ENCODE measurements around the gene PHACTR3.

PHACTR3 gene

GRCh38 chr20:59785986-59786795, 181.9 kb downstream of the PHACTR3 start:
- peak in 1 of 56 donors; percentile 17 for DNase-seq

GRCh38 chr20:59786801-59787537, 182.6 kb downstream of the PHACTR3 start:
- no peak for DNase-seq

DNA sequence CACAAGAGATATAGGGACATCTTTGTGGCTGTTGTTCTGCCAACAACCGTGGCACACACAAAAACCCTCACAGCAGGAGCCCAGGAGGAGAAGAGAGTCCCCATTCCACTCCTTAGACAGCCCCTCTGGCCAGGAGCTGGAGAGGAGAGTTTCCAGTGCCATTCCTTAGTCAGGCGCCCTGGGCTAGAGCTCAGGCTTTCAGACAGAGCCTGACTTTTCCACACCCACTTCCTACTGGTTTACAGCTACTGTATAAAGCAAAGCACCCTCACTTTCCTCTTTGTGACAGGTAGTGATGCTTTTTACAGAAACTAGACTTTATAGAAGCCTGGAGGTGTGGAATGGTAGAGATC, 183.2 kb downstream of the PHACTR3 start:
- DNase-seq, result no peak

- DNase-seq, result no peak
Observed at GRCh38 chr20:59788196-59788735, 183.9 kb downstream of the PHACTR3 start.

DNA sequence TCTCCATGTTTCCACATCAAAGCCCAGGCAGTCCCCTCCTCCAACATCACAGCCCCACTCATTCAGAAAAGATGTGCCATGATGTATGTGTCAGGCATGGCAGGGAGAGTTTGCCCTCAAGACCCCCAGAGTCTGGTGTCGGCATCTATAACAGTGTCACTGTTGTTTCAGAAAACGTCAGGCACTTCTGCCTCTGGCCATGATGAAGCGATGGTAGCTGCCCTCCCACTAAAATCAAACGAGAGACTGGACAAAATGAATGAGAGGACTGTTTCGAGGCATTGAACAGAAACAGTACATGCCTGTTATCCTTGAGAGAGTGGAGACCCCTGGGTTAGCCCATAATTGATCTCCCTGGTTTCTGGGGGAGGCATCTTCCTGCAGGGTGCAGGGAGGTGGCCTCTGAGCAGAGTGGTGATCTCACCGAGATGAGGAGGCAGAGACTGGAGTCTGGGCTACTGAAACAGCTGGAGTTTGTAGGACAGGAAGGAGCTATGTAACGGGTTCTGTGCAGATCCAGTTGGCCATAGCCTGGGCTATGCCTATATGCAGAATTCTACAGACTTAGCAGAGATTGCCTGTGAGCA, 184.6 kb downstream of the PHACTR3 start:
- no peak for DNase-seq

- DNase-seq, result no peak
Observed at GRCh38 chr20:59789686-59790085, 185.3 kb downstream of the PHACTR3 start.

GRCh38 chr20:59790346-59790745, 186.0 kb downstream of the PHACTR3 start:
- no peak for DNase-seq

GRCh38 chr20:59792300-59792699, 188.0 kb downstream of the PHACTR3 start:
- DNase-seq, result no peak

GRCh38 chr20:59794555-59794954, 190.2 kb downstream of the PHACTR3 start:
- DNase-seq, result no peak

DNA sequence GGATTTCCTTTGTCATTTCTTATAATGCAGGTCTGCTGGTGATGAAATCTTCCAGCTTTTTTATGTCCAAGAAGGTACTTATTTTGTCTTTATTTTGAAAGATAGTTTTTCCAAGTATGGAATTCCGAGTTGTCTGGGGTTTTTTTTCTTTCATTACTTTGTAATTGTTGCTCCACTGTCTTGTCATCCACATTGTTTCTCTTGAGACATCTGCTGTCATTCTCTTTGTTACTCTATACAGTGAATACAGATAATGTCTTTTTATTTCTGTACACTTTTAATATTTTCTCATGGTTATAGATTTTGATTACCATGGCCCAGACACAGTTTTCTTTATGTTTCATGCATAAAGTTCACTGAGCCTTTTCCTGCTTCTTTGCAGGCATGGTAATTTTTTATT, 196.0 kb downstream of the PHACTR3 start:
- no peak for DNase-seq

- no peak for DNase-seq
Observed at GRCh38 chr20:59802018-59802417, 197.7 kb downstream of the PHACTR3 start.

DNA sequence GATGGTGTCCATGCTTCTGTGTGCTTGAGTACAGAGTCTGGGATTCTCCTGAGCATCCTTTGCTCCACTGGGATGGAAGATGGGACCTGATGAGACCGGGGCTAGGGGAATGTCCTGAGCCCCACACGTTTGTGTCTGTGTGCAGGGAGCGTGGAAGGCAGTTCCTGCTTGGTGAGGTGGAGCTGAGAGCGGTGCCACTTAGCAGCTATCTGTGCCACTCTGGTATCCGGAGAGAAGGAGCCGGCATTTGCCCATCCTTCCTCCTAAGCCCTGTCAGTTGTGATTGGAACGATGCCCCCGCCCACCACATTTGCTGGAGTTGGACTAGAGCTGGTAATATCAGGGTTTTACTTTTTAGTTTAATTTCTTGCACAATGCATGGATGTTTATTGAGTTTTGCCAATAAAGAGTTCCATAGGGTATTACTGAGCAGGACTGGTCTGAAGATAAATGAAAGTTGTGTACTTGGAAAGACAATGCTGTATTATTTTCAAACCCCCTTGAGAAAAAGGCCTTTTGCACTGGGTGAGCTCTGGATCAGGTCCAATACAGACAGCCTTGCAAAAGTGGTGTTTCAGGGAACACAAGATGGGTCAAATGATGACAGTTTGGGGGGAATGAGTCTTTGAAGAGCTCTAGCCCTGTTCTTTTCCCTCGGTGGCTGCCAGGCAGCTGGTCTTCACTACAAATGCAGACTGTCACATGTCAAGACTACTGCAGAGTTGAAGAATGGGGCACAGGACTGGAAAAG, 198.3 kb downstream of the PHACTR3 start:
- DNase-seq, result peak in 12 of 56 donors; percentile 13 to 41 (median 28)

- DNase-seq, result no peak
Observed at GRCh38 chr20:59804347-59804746, 200.0 kb downstream of the PHACTR3 start.

GRCh38 chr20:59804871-59805665, 200.7 kb downstream of the PHACTR3 start:
- no peak for DNase-seq

DNA sequence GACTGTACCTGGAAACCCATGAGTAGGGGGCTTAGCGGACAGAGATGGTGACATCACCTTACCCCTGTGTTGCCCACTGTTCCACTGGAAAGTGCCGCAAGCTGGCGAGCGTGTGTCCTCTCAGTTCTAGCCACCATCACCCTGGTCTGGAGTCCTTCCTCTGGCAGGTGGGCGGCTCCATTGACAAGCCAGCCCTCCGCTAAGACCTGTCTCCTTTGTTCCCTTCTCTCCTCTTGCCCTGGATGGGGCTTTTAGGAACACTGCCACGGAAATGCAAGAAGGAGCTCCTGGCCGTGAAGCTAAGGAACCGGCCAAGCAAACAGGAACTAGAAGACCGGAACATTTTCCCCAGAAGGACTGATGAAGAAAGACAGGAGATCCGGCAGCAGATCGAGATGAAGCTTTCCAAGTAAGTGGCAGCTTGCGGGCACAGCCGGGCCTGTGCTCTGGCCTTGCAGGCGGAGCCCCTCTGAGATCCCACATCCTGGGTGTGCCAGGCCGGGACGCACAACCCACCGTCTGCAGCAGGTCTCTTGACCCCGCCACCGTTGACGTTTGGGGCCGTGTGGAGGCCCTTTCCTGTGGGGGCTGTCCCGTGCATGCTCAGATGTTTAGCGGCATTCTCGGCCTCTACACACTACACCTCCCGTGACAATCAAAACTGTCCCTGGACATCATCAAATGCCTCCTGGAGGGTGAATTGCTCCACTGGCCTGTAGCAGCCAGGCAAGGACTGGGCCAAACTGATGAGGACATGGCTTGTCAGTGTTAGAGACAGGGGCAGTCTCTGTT, 201.6 kb downstream of the PHACTR3 start:
- DNase-seq, result no peak

DNA sequence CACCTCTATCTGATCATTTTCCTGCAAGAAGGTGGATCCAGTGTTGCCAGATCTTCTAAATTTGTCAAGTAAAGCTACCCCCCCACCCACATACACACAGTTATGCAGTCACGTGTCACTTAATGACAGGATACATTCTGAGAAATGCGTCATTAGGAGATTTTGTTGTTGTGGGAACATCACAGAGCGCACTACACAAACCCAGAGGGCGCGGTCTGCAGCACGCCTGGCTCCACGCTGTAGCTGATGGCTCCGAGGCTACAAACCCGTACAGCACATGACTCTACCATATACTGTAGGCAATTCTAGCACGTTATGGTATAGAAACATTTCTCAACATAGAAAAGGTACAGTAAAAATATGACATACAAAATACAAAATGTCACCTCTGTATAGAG, 202.2 kb downstream of the PHACTR3 start:
- DNase-seq, result no peak

DNA sequence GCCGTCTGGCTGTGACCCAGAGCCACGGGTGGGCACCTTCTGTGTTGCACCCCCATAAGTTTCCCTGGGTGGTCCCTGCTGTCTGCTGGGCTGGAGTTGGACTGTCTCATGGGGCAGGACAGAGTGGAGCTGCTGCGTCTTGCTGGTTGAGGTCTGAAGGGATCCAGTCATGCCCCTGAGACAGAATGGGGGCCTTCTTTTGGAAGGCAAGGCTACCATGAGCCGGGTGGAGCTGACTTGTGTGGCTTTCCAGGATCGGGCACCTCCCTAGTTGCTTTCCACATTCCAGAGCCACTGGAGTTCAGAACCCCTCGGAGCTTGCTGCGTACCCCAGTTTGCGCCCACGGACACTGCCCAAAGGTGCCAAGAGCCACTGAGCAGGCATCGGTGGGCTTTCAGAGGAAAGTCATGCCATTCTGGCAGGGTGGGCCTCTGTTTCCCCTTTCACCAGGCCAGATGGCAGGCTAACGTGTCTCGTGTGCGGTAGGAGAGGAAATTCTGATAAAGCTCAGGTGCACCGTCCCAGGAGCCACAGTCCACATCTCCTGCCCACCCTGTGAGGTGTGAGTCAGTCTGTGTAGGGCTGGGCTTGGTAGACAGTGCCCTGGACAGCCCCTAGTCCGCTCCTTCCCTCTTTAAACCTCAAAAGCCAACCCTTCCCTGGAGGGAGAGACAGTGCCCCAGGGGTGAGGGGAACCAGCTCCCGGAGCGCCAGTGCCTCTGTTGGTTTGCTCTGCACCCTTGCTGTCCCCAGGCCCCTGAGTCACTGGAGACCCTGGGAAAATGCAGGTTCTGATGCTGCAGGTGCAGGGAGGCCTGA, 203.8 kb downstream of the PHACTR3 start:
- DNase-seq, result no peak

DNA sequence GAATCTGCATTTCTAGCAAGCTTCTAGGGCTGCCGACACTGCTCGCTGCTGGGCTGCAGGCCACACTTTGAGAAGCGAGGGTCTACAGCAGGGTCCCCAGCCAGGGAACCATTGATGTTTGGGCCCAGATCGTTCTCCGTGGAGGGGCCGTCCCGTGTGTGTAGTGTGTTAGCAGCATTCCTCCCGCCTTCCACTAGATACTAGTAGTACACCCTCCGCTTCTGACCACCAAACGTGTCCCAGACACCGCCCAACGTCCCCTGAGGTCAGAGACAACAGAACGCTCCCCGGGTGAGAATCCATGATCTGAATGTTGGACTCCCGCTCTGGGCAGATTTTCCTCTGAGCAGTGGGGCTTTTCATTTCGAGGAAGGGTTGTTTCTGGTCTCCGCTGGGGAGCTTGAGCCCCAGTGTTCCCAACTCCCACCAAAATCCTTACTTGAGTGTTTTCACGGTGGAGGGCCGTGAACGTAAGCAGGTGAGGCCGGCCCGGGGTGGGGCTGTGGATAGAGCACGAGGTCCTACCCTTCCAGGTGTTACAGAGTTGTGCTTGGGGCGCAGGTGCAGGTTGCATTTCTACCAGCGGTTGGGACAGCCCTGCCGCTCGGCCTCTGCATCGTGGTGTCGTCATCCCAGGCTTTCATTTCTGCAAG, 204.5 kb downstream of the PHACTR3 start:
- DNase-seq, result no peak

Measured in nucleus accumbens (tissue), 56 donors.